Left ventricle myocardium inferior (tissue), 1 donor: ENCODE measurements around the gene CDH18. TPM values are rescaled to one million over a fixed set of nuclear protein-coding genes. Genes with fewer than 3 reads are reported as not detected.
A peak's percentile ranks its signal among the peaks of the same experiment; 100 is the strongest.

Experiments used
- DNase-seq: peaks from one replicate; pipeline ENCODE4 v3.0.0-alpha.2; 2020
- H3K27ac ChIP-seq: fragments of 200-600 bp; replicated peaks from 2 replicates; pipeline ENCODE4 v1.8.0; 2021
- H3K27me3 ChIP-seq: fragments of 200-600 bp; 2 replicates; pipeline ENCODE4 v1.8.0; 2021; ENCODE audit warnings: low read depth
- H3K36me3 ChIP-seq: fragments of 200-600 bp; 2 replicates; pipeline ENCODE4 v1.8.0; 2021
- H3K4me1 ChIP-seq: fragments of 200-600 bp; 2 replicates; pipeline ENCODE4 v1.8.0; 2021
- H3K4me3 ChIP-seq: fragments of 200-600 bp; 2 replicates; pipeline ENCODE4 v1.8.0; 2021; ENCODE audit warnings: mild to moderate bottlenecking, moderate library complexity
- H3K9me3 ChIP-seq: fragments of 200-600 bp; replicated peaks from 2 replicates; pipeline ENCODE4 v1.8.0; 2021
- intact Hi-C: fragments of 100-400 bp; cut with micrococcal nuclease; formaldehyde crosslinking; loops from one replicate; pipeline ENCODE4 v1.11.0; 2022
- total RNA-seq: library from RNA; stranded (reverse); fragmentation: NEBNext Ultra II Directional; extraction: Animal tissue kit (Norgen Biotek cat#: 25700); gene quantifications from one replicate; pipeline ENCODE4 v1.2.1, GENCODE V29; 2021
- TF ChIP-seq, protein P1 (sequence below): fragments of 200-600 bp; IDR thresholded peaks from 2 replicates; pipeline ENCODE4 v1.8.0; 2021; ENCODE audit warnings: antibody characterized with exemption, mild to moderate bottlenecking, borderline replicate concordance
- donor health status: DM: no; HTN: yes; CAD: no; lungs with severe emphysema.

CDH18 gene
- total RNA-seq, 1 donor from 2014 or later: not detected

DNA sequence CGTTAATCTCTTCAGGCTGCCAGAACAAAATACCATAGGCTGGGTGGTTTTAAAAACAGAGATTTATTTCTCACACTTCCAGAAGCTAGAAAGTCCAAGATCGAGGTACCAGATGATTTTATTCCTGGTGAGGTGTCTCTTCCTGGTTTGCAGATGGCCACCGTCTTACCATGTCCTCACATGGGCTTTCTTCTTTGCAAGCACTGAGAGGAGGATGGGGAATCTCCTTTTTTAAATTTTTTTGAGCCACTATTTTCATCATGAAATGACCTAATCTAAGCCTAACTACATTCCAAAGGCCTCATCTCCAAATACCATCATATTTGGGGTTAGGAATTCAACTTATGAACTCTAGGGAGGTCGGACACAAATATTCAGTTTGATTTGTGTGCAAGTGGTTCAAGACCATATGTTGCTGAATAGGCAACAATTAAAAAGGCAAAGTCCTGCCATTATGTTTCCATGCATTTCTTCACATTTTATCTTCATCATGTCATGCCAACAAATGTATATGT, 371.2 kb downstream of the CDH18 start:
- TF ChIP-seq, protein P1, sequence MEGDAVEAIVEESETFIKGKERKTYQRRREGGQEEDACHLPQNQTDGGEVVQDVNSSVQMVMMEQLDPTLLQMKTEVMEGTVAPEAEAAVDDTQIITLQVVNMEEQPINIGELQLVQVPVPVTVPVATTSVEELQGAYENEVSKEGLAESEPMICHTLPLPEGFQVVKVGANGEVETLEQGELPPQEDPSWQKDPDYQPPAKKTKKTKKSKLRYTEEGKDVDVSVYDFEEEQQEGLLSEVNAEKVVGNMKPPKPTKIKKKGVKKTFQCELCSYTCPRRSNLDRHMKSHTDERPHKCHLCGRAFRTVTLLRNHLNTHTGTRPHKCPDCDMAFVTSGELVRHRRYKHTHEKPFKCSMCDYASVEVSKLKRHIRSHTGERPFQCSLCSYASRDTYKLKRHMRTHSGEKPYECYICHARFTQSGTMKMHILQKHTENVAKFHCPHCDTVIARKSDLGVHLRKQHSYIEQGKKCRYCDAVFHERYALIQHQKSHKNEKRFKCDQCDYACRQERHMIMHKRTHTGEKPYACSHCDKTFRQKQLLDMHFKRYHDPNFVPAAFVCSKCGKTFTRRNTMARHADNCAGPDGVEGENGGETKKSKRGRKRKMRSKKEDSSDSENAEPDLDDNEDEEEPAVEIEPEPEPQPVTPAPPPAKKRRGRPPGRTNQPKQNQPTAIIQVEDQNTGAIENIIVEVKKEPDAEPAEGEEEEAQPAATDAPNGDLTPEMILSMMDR: no peak

DNA sequence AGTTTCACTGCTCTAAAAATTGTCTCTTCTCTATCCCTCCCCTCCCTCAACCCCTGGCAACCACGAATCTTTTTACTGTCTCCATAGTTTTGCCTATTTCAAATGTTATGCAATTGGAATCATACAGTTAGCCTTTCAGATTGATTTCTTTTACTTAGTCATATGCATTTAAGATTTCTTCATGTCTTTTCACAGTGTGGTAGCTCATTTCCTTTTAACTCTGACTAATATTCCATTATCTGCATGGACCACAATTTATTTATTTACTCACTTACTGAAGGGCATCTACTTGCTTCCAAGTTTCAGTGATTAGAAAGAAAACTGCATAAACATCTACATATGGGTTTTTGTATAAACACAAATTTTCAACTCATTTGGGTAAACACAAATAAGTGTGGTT, 372.3 kb downstream of the CDH18 start:
- no peak overlapping the region for H3K27ac ChIP-seq
- no peaks in the 10 kb centered on the region for H3K27me3 ChIP-seq

More for the DNA sequence above, 371.2 kb downstream of the CDH18 start:
- intact Hi-C loops: no loop called here
- Histone ChIP-seq H3K4me1 (no peaks in the 10 kb centered on the region), H3K27ac (no peak overlapping the region), H3K36me3 (no peaks in the 10 kb centered on the region), H3K27me3 (no peaks in the 10 kb centered on the region), H3K4me3 (no peak overlapping the region), H3K9me3 (no peaks in the 10 kb centered on the region)
- no peak for DNase-seq

GRCh38 chr5:19615071-19615470, 372.9 kb downstream of the CDH18 start:
- Histone ChIP-seq H3K9me3 (no peaks in the 10 kb centered on the region), H3K4me1 (no peaks in the 10 kb centered on the region), H3K27ac (no peak overlapping the region), H3K27me3 (no peaks in the 10 kb centered on the region), H3K36me3 (no peaks in the 10 kb centered on the region), H3K4me3 (no peak overlapping the region)
- no peak for DNase-seq
- intact Hi-C loops: no loop called here
- TF ChIP-seq, protein P1: no peak

More for the DNA sequence above, 372.3 kb downstream of the CDH18 start:
- no peaks in the 10 kb centered on the region for H3K4me1 ChIP-seq
- TF ChIP-seq, protein P1: no peak
- H3K9me3 ChIP-seq: no peaks in the 10 kb centered on the region
- intact Hi-C loops: no loop called here
- DNase-seq: no peak
- no peak overlapping the region for H3K4me3 ChIP-seq
- no peaks in the 10 kb centered on the region for H3K36me3 ChIP-seq

- H3K4me3 ChIP-seq: no peak overlapping the region
- TF ChIP-seq, protein P1: peak; percentile 13
- no peak overlapping the region for H3K27ac ChIP-seq
- no peaks in the 10 kb centered on the region for H3K9me3 ChIP-seq
- intact Hi-C loops: no loop called here
- no peak for DNase-seq
- H3K27me3 ChIP-seq: no peaks in the 10 kb centered on the region
- no peaks in the 10 kb centered on the region for H3K4me1 ChIP-seq
- H3K36me3 ChIP-seq: no peaks in the 10 kb centered on the region
These were observed 379.5 kb downstream of the CDH18 start for GRCh38 chr5:19608444-19609002.

DNA sequence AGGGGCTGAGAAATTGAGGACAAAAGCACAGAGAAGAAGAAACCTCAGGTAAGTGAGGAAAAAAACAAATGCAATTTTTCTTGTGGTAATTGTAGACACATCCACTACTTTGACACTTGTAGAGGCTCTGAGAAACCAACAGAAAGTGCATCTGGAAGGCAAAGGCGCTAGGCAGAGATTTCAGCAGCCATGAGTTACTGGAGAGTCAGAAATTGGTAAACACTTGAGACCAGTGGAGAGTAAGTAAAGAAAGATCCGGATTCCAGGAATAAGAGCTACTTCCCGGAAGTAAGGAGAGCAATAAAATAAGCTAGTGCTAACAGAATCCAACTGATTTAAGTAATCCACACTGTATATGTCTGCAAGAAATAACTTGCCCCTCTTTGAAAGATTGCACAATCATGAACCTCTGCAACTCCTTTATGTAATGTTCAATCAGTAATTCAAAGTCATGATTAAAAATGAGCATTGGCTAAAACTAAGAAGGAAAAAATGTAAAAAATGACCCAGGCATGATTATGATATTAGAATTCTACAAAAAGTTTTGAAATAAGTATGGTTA, 382.1 kb downstream of the CDH18 start:
- no peak overlapping the region for H3K4me3 ChIP-seq
- peaks cover 23% of the 10 kb centered on the region for H3K9me3 ChIP-seq
- no peaks in the 10 kb centered on the region for H3K4me1 ChIP-seq
- intact Hi-C loops: no loop called here
- no peaks in the 10 kb centered on the region for H3K36me3 ChIP-seq
- H3K27ac ChIP-seq: no peak overlapping the region
- TF ChIP-seq, protein P1: no peak
- H3K27me3 ChIP-seq: no peaks in the 10 kb centered on the region
- no peak for DNase-seq
